ENCODE data around the gene DGCR8. TPM values are rescaled to one million over a fixed set of nuclear protein-coding genes. Genes with fewer than 3 reads are reported as not detected.

DGCR8 gene
- polyA plus RNA-seq, 4 donors = 35.2 to 63.0 (median 50.3) TPM

- DNase-seq (ENCODE audit: low read depth in 4 of 4, low spot score in 2 of 4) = no peak
These were observed 38.4 kb downstream of the DGCR8 start for GRCh38 chr22:20118300-20119020.

- DNase-seq (ENCODE audit: low read depth in 4 of 4, low spot score in 2 of 4) = no peak
These were observed 41.9 kb downstream of the DGCR8 start for GRCh38 chr22:20121856-20122415.

- no peak for DNase-seq (ENCODE audit: low read depth in 4 of 4, low spot score in 2 of 4)
These were observed 43.5 kb downstream of the DGCR8 start for GRCh38 chr22:20123366-20124082.

GRCh38 chr22:20124083-20124787 lies 44.2 kb downstream of the DGCR8 start:
- no peak for DNase-seq (ENCODE audit: low read depth in 4 of 4, low spot score in 2 of 4)

- no peak for DNase-seq (ENCODE audit: low read depth in 4 of 4, low spot score in 2 of 4)
These were observed 45.4 kb downstream of the DGCR8 start for GRCh38 chr22:20125201-20126174.

- no peak for DNase-seq (ENCODE audit: low read depth in 4 of 4, low spot score in 2 of 4)
These were observed 46.4 kb downstream of the DGCR8 start for GRCh38 chr22:20126284-20127029.

GRCh38 chr22:20127318-20127868 lies 47.4 kb downstream of the DGCR8 start:
- no peak for DNase-seq (ENCODE audit: low read depth in 4 of 4, low spot score in 2 of 4)

- DNase-seq (ENCODE audit: low read depth in 4 of 4, low spot score in 2 of 4) = no peak
These were observed 48.0 kb downstream of the DGCR8 start for GRCh38 chr22:20127869-20128618.

GRCh38 chr22:20128619-20128901 lies 48.5 kb downstream of the DGCR8 start:
- DNase-seq (ENCODE audit: low read depth in 4 of 4, low spot score in 2 of 4) = no peak

GRCh38 chr22:20128902-20129746 lies 49.1 kb downstream of the DGCR8 start:
- DNase-seq (ENCODE audit: low read depth in 4 of 4, low spot score in 2 of 4) = no peak

GRCh38 chr22:20129747-20130014 lies 49.6 kb downstream of the DGCR8 start:
- DNase-seq (ENCODE audit: low read depth in 4 of 4, low spot score in 2 of 4) = no peak

GRCh38 chr22:20130319-20130718 lies 50.3 kb downstream of the DGCR8 start:
- DNase-seq (ENCODE audit: low read depth in 4 of 4, low spot score in 2 of 4) = no peak

GRCh38 chr22:20130731-20131596 lies 50.9 kb downstream of the DGCR8 start:
- DNase-seq (ENCODE audit: low read depth in 4 of 4, low spot score in 2 of 4) = peak in 3 of 4 donors; percentile 56 to 67 (median 60)

- DNase-seq (ENCODE audit: low read depth in 4 of 4, low spot score in 2 of 4) = no peak
These were observed 51.5 kb downstream of the DGCR8 start, which contains the start of gene ZDHHC8 for GRCh38 chr22:20131597-20131858. TSS of gene ZDHHC8 (plus strand) at chr22:20131804. CDS start at chr22:20131948, 144 bp downstream.

GRCh38 chr22:20131859-20132685 lies 52.0 kb downstream of the DGCR8 start:
- DNase-seq (ENCODE audit: low read depth in 4 of 4, low spot score in 2 of 4) = no peak

GRCh38 chr22:20132686-20133246 lies 52.7 kb downstream of the DGCR8 start:
- no peak for DNase-seq (ENCODE audit: low read depth in 4 of 4, low spot score in 2 of 4)
